ENCODE measurements around the gene DACT1.

DNA sequence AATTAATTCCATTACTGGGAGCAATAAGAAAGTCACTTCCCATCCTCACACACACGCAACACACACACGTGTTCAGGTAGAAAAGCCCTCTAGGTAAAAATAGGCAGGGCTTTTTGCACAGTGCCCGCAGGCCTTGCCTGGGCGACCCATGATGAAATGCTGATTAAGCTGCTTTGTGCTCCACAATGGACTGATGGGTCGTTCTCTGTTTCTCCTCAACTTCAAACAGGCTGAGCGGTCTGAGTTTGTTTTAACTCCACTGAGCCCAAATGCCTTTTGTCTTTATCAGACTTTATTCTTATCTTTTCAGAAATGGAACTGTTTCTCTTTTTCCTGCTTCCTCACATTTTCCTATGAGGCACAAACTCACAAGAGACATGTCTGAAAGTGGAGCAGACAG, 9.4 kb upstream of the DACT1 start:
- TF ChIP-seq CTCF (conservative IDR thresholded peaks at IDR 0.05 in 1 of 2, IDR thresholded peaks at IDR 0.05 in 1 of 2; ENCODE audit: low read depth in 1 of 2, low read length in 2 of 2), result no peak
- TF ChIP-seq EZH2 (IDR thresholded peaks at IDR 0.05; ENCODE audit: low read length, missing control alignments), result no peak

Measured in fibroblast of lung (primary cell).